Stimulated activated CD8-positive, alpha-beta memory T cell treated with anti-CD3 and anti-CD28 coated beads, Interleukin-2, amount 100 ng/mL, for 1 hour (primary cell): Measurements from ENCODE around the gene ADAMTS17.
"Not testable (repeated sequence)": the region's sequence is repeated elsewhere in the genome, so short reads cannot be mapped to it uniquely, and the experiment has no call there.

Experiments
- DNase-seq, 2 donors: peaks; one replicate each; pipeline ENCODE4 v3.0.0-alpha.2; 2020; ENCODE audit warnings: low read depth in 2 of 2

The ADAMTS17 gene

GRCh38 chr15:99980752-99981151, 361.0 kb downstream of the ADAMTS17 start:
- no peak for DNase-seq

- not testable (repeated sequence) for DNase-seq
Measured at GRCh38 chr15:99979886-99980285, 361.9 kb downstream of the ADAMTS17 start.

- no peak for DNase-seq
Measured at GRCh38 chr15:99979371-99979770, 362.4 kb downstream of the ADAMTS17 start.

DNA sequence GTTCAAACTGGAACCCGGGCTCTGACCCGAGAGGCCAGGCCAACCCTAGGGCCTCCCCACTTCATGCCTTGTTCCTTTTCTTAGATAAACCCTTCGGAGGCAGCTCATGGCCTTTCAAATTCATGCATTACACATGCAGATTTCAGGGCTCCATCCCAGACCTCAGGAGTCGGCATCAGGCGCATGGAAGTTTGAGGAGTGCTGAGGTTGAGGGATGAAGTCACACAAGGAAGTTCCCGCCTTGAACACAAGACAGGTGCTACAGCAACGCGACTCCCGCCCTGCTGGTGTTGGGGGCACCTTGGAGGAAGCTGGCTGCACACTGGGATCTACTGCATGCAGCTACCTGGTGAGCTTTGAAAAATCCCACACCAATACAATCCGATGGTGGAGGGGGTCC, 363.3 kb downstream of the ADAMTS17 start:
- DNase-seq, result no peak

- DNase-seq, result no peak
Measured at GRCh38 chr15:99977929-99978328, 363.8 kb downstream of the ADAMTS17 start.

GRCh38 chr15:99976811-99977271, 364.9 kb downstream of the ADAMTS17 start:
- no peak for DNase-seq

DNA sequence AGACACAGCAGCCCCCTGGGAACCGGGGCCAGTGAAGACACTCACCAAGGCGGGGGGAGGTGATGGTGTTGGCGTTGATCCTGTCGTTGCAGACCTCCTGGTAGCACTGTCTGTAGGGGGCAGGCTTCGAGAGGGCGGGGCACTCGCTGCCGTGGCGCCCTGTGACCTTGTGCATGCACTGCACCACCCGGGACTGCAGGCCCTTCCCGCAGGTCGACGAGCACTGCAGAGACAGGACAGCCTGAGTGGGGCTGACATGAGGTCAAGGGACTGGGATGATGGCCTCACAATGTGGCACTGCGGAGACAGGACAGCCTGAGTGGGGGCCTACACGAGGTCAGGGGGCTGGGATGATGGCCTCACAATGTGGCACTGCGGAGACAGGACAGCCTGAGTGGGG, 365.8 kb downstream of the ADAMTS17 start:
- DNase-seq, result no peak

DNA sequence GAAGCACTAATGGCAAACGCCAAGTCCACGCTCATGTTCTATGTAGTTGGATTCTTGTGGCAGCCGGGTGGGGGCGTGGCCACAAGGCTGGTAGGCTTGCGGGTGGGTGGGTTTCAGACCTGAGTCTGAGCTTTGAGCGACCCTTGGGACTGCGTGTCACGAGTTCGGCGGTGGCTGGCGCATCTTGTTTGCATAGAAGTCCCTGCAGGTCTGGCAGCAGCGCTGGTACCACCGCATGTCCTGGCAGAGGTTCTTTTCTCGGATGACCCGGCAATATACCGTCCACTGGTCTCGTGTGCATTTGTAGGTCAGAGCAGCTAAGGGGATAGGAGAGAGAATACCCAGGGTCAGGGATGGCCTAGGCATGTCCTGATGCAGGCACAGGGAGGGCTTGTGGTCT, 367.5 kb downstream of the ADAMTS17 start:
- no peak for DNase-seq

GRCh38 chr15:99973351-99973750, 368.4 kb downstream of the ADAMTS17 start:
- DNase-seq, result no peak

DNA sequence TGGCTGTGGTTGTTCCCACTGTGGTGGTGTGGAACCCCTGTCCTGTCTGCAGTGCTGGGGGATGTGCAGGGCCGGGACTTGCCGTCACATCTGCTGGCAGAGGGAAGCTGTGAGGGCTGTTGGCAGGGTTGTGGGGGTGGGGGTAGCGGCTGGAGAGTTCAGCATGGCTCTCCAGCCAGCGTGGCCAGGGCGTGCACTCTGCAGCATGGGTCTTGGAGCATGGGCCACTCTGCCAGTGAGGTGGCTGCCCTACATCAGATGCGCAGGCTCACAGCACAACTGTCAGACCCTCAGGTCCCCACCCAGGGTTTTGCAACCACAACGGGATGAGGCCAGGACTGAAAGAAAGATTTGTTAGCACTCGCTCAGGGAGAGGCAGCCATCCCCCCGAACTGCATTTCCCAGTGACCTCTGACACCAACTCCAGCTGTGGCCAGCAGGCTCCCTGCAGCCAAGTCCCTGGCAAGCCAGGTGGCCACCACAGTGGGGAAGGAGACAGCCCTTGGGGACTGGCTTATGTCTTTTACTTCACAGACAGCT, 370.8 kb downstream of the ADAMTS17 start:
- no peak for DNase-seq

GRCh38 chr15:99969261-99969920, 372.4 kb downstream of the ADAMTS17 start:
- DNase-seq, result no peak

- DNase-seq, result no peak
Measured at GRCh38 chr15:99967841-99968371, 373.9 kb downstream of the ADAMTS17 start.

DNA sequence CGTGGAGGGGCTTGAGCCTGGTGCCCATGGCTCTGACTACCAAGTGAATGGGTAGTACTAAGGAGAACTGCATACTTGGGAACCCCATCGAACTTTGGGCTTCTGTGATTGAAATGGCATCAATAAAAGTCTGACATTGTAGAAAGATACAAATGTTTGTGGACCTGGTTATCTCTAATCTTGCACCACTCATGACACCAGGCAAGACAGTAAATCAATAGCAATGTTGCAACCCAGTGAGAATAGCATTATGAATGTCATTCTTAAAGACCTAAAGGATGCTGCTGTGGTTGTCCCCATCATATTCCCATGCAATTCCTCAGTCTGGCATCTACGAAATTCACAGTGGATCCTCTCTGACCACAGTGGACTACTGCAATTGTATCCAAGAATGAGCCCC, 375.0 kb downstream of the ADAMTS17 start:
- no peak for DNase-seq

DNA sequence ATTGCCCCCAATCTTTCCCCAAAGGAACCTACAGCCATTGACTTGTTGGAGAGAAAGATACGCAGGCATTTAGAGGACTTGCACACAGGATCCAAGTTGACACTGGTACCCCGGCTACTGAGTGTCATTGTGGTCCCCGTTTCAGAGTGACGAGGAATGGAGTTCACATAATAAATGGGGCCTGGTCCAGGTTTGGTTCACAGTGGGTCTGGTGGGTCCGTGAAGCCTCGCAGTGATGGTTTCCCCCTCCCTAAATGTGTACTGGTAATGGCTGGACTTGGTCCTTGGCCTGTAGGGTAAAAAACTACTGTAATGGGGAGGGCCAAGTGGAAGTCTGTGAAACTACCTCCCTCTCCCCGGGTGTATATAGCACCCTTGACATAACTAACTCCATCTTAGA, 376.4 kb downstream of the ADAMTS17 start:
- DNase-seq, result no peak

GRCh38 chr15:99963976-99964375, 377.8 kb downstream of the ADAMTS17 start:
- DNase-seq, result no peak

- DNase-seq, result no peak
Measured at GRCh38 chr15:99963096-99963825, 378.5 kb downstream of the ADAMTS17 start.

GRCh38 chr15:99962006-99962561, 379.7 kb downstream of the ADAMTS17 start:
- no peak for DNase-seq

- DNase-seq, result no peak
Measured at GRCh38 chr15:99961011-99961441, 380.7 kb downstream of the ADAMTS17 start.

- DNase-seq, result no peak
Measured at GRCh38 chr15:99959326-99959725, 382.4 kb downstream of the ADAMTS17 start.

- DNase-seq, result no peak
Measured at GRCh38 chr15:99958426-99959097, 383.2 kb downstream of the ADAMTS17 start.

- no peak for DNase-seq
Measured at GRCh38 chr15:99957642-99958013, 384.1 kb downstream of the ADAMTS17 start.
